ENCODE measurements around the gene RNASE2.
"Not testable (repeated sequence)": the region's sequence is repeated elsewhere in the genome, so short reads cannot be mapped to it uniquely, and the experiment has no call there.

RNASE2 gene

GRCh38 chr14:20954736-20955537 lies at the start of gene RNASE2:
Gene RNASE2, plus strand, starts transcription at chr14:20955487. Its CDS starts 285 bp downstream, at chr14:20955772.
- not testable (repeated sequence) for DNase-seq

- DNase-seq: no peak
These were observed 49.6 kb upstream of the RNASE2 start for GRCh38 chr14:20905676-20906075.

GRCh38 chr14:20907214-20907613 lies 48.1 kb upstream of the RNASE2 start:
- no peak for DNase-seq

GRCh38 chr14:20910822-20911221 lies 44.5 kb upstream of the RNASE2 start:
- DNase-seq: not testable (repeated sequence)

- DNase-seq: not testable (repeated sequence)
These were observed 36.1 kb upstream of the RNASE2 start for GRCh38 chr14:20919038-20919756.

- not testable (repeated sequence) for DNase-seq
These were observed 31.5 kb upstream of the RNASE2 start for GRCh38 chr14:20923766-20924297.

GRCh38 chr14:20934148-20934762 lies 21.0 kb upstream of the RNASE2 start:
- DNase-seq: no peak

GRCh38 chr14:20935303-20935984 lies 19.8 kb upstream of the RNASE2 start:
- DNase-seq: no peak

GRCh38 chr14:20945146-20945545 lies 10.1 kb upstream of the RNASE2 start:
- DNase-seq: peak; percentile 51

- DNase-seq: not testable (repeated sequence)
These were observed 8.6 kb upstream of the RNASE2 start for GRCh38 chr14:20946707-20947106.

GRCh38 chr14:20955538-20955873 lies 219 bp downstream of the RNASE2 start:
- peak; percentile 42 for DNase-seq

GRCh38 chr14:20956376-20956976 lies 1.2 kb downstream of the RNASE2 start:
- no peak for DNase-seq

- DNase-seq: not testable (repeated sequence)
These were observed 3.7 kb downstream of the RNASE2 start for GRCh38 chr14:20958946-20959345.

GRCh38 chr14:20969336-20969735 lies 14.0 kb downstream of the RNASE2 start:
- DNase-seq: no peak

- DNase-seq: no peak
These were observed 15.3 kb downstream of the RNASE2 start for GRCh38 chr14:20970647-20970982.

GRCh38 chr14:20970983-20971704 lies 15.9 kb downstream of the RNASE2 start:
- peak; percentile 74 for DNase-seq

GRCh38 chr14:20971705-20972021 lies 16.4 kb downstream of the RNASE2 start:
- no peak for DNase-seq

- no peak for DNase-seq
These were observed 18.2 kb downstream of the RNASE2 start for GRCh38 chr14:20973501-20973900.

- DNase-seq: no peak
These were observed 21.0 kb downstream of the RNASE2 start for GRCh38 chr14:20976291-20976690.

- no peak for DNase-seq
These were observed 23.4 kb downstream of the RNASE2 start for GRCh38 chr14:20978687-20979086.

GRCh38 chr14:20980906-20981305 lies 25.6 kb downstream of the RNASE2 start:
- DNase-seq: no peak
